HepG2 (cell line): Measurements from ENCODE around the gene SORBS2. TPM values are rescaled to one million over a fixed set of nuclear protein-coding genes. Genes with fewer than 3 reads are reported as not detected.

Experiments
- ATAC-seq: fragments of 200-7000 bp; cut with Tn5 transposase; 3 replicates; pipeline ENCODE4 v1.9.1; 2020; ENCODE audit warnings: mild to moderate bottlenecking, moderate library complexity
- BruUV-seq: library from RNA; stranded (reverse); fragments of 400-500 nt; replicated peaks from 2 replicates; lab custom pipeline; 2021; lab: Mats Ljungman, UMichigan
- CTCF ChIA-PET: fragments of 300-600 bp; formaldehyde crosslinking; extraction: SDS; loops from one replicate; lab custom pipeline; 2021; ENCODE audit warnings: low total read pairs, inconsistent platforms, low intra/inter-chr PET ratio; lab: Yijun Ruan, JAX
- POLR2A ChIA-PET: fragments of 350-600 bp; sonication (Branson Sonifier 250); formaldehyde crosslinking; loops from one replicate; lab custom pipeline; 2020; ENCODE audit warnings: antibody characterized with exemption, inconsistent platforms; lab: Yijun Ruan, JAX
- DNase-seq: peaks from one replicate; pipeline ENCODE4 v3.0.0-alpha.2; 2015; ENCODE audit warnings: low spot score
- FAIRE-seq: peaks from 3 replicates; lab custom pipeline; 2011; peaks lifted over from hg19 to GRCh38; lab: Jason Lieb, UNC
- H2AFZ ChIP-seq: one replicate; pipeline ENCODE4 v1.6.1; 2011; ENCODE audit warnings: low read length, inconsistent platforms
- H3K27ac ChIP-seq: fragments of 300-600 bp; 3 replicates; pipeline ENCODE4 v1.8.0; 2011; ENCODE audit warnings: mixed run types, mild to moderate bottlenecking, mixed read lengths, low read length, inconsistent platforms; ENCODE audit not compliant: insufficient read depth; ENCODE audit errors: extremely low read length
- H3K27me3 ChIP-seq, 2 experiments: fragments of 200-600 bp in 1 of 2; 2 replicates in 1 of 2; 3 replicates in 1 of 2; pipeline versions ENCODE4 v1.6.0 to v1.8.0; 2011; ENCODE audit warnings: low read length in 2 of 2, mild to moderate bottlenecking in 2 of 2, moderate library complexity in 2 of 2, inconsistent platforms in 1 of 2; ENCODE audit not compliant: insufficient read depth in 2 of 2, control insufficient read depth in 1 of 2
- H3K36me3 ChIP-seq, 2 experiments: fragments of 200-600 bp in 1 of 2; replicated peaks in 1 of 2; 2 replicates in 1 of 2; 3 replicates in 1 of 2; pipeline versions ENCODE4 v1.5.1 to v1.8.0; 2011; ENCODE audit warnings: low read length in 2 of 2, inconsistent platforms in 1 of 2; ENCODE audit not compliant: insufficient read depth in 2 of 2, control insufficient read depth in 1 of 2
- H3K4me1 ChIP-seq: 2 replicates; pipeline ENCODE4 v1.5.1; 2012; ENCODE audit warnings: low read length, inconsistent platforms; ENCODE audit not compliant: insufficient read depth
- H3K4me2 ChIP-seq: 2 replicates; pipeline ENCODE4 v1.6.0; 2011; ENCODE audit warnings: low read depth, low read length, inconsistent platforms
- H3K4me3 ChIP-seq, 3 experiments: fragments of 200-600 bp in 1 of 3; sonication (generic), shearing (Covaris generic) in 1 of 3; replicated peaks in 1 of 3; 2 replicates each; pipeline ENCODE4 v1.5.1; 2011 to 2016; ENCODE audit warnings: low read length in 3 of 3, inconsistent platforms in 2 of 3, low read depth in 2 of 3, mild to moderate bottlenecking in 2 of 3, control low read depth in 1 of 3, mixed read lengths in 1 of 3; ENCODE audit not compliant: insufficient read depth in 1 of 3
- H3K79me2 ChIP-seq: one replicate; pipeline ENCODE4 v1.6.1; 2011; ENCODE audit warnings: low read length, inconsistent platforms; ENCODE audit not compliant: insufficient read depth
- H3K9ac ChIP-seq: 2 replicates; pipeline ENCODE4 v1.6.0; 2011; ENCODE audit warnings: mild to moderate bottlenecking, low read depth, low read length, inconsistent platforms; ENCODE audit not compliant: insufficient read depth
- H3K9me3 ChIP-seq: 2 replicates; pipeline ENCODE4 v1.5.1; 2012; ENCODE audit warnings: mild to moderate bottlenecking, low read length
- H4K20me1 ChIP-seq: 2 replicates; pipeline ENCODE4 v1.6.0; 2011; ENCODE audit warnings: inconsistent platforms, mild to moderate bottlenecking, low read length, moderate library complexity; ENCODE audit not compliant: insufficient read depth
- AFF4 ChIP-seq: sonication (generic); formaldehyde crosslinking; IDR thresholded peaks from 2 replicates; pipeline ENCODE4 v1.4.0; 2020; ENCODE audit warnings: missing genetic modification reagents
- DZIP1 ChIP-seq: sonication (generic); formaldehyde crosslinking; IDR thresholded peaks from 2 replicates; pipeline ENCODE4 v1.5.0; 2020; ENCODE audit warnings: mild to moderate bottlenecking, missing genetic modification reagents
- LRRFIP1 ChIP-seq: sonication (generic); formaldehyde crosslinking; conservative IDR thresholded peaks from 2 replicates; pipeline ENCODE4 v1.4.0; 2020; ENCODE audit warnings: missing genetic modification reagents
- TIGD3 ChIP-seq: sonication (generic); formaldehyde crosslinking; IDR thresholded peaks from 2 replicates; pipeline ENCODE4 v1.5.1; 2020; ENCODE audit warnings: mild to moderate bottlenecking, missing genetic modification reagents, borderline replicate concordance
- ZNF652 ChIP-seq: IDR thresholded peaks from 2 replicates; pipeline ENCODE4 v1.6.1; 2016; ENCODE audit warnings: low read depth, borderline replicate concordance
- WGBS: methylation state at CpG from one replicate; pipeline ENCODE4 v1.1.6; 2017; ENCODE audit warnings: low lambda C conversion rate; 5-methylcytosine and 5-hydroxymethylcytosine counted together
- in situ Hi-C: cut with HindIII; loops from 2 replicates; pipeline ENCODE4 v1.10.0; 2017; ENCODE audit warnings: low pct_unique_long_range_greater_than_20kb; ENCODE audit not compliant: extremely low pct_ligation_motif_present
- intact Hi-C: fragments of 100-400 bp; cut with micrococcal nuclease; formaldehyde crosslinking; loops from one replicate; pipeline ENCODE4 v1.10.0; 2022; ENCODE audit not compliant: unreplicated experiment
- polyA plus RNA-seq, 8 experiments: library from polyadenylated mRNA; depleted of rRNA in 3 of 8; stranded (reverse) in 7 of 8; unstranded in 1 of 8; fragments of >200 nt; fragmentation: Illumina TruSeq in 4 of 8; extraction: Trizol in 4 of 8; gene quantifications; 2 replicates each; pipeline versions ENCODE4 v1.2.1 to v1.2.3, GENCODE V29; 2011 to 2016; ENCODE audit warnings: low read depth in 4 of 8, missing spikeins in 1 of 8, mixed read lengths in 1 of 8; ENCODE audit not compliant: insufficient read depth in 1 of 8
- total RNA-seq, 5 experiments: library from RNA; depleted of rRNA; stranded (reverse); fragments of >200 nt; fragmentation: Illumina TruSeq; extraction: Trizol; gene quantifications; 2 replicates each; pipeline ENCODE4 v1.2.3, GENCODE V29; 2016; ENCODE audit warnings: low read depth in 1 of 5

SORBS2 gene
- total and polyA plus RNA-seq, 2 of the 13 experiments (the other 11 are each of a cell fraction or from before 2014, with no cell fraction given), result 25.0 to 80.5 TPM

GRCh38 chr4:185834088-185834487 is 22.1 kb upstream of the SORBS2 start:
- in situ Hi-C loops, result no loop called here
- ATAC-seq (no peak), FAIRE-seq (no peak), DNase-seq (no peak)
- Histone ChIP-seq H3K36me3 (no peaks in the 10 kb centered on the region), H3K27me3 (no peaks in the 10 kb centered on the region), H3K9ac (no peak overlapping the region), H2AFZ (no peak overlapping the region), H3K4me1 (peaks cover 66% of the 10 kb centered on the region), H3K9me3 (peaks cover 11% of the 10 kb centered on the region), H3K4me2 (no peak overlapping the region), H4K20me1 (no peaks in the 10 kb centered on the region), H3K79me2 (no peaks in the 10 kb centered on the region), H3K27ac (no peak overlapping the region), H3K4me3 (no peak overlapping the region)
- TF ChIP-seq AFF4 (CRISPR knock-in tag) (no peak), DZIP1 (CRISPR knock-in tag) (no peak), ZNF652 (CRISPR knock-in tag) (no peak), LRRFIP1 (no peak), TIGD3 (CRISPR knock-in tag) (no peak)
- ChIA-PET POLR2A (no interaction called here), CTCF (no interaction called here)
- BruUV-seq, result no TSS peak
- intact Hi-C loops, result no loop called here
- 96% methylated on average over 4 of the region's 4 CpGs for WGBS
